ENCODE measurements around the gene ADARB2.

The ADARB2 gene

DNA sequence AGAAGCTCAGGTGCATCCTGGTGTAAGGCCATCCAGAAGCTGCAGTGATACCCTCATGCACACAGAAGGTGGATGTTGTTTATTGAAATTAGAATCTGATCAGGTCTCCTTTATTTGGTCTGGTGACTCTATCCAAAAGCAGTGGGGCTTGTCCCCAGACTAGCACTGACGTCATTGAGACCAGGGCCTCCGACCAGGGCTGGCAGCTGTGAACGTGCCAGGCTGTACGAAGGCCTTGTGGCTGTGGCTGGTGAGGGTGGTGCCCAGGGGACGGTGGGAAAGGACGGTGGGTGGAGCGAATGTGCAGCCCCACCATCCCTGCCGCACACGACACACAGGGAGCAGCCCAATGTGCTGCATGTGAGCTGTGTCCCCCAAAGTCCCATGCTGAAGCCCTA, 160.0 kb downstream of the ADARB2 start:
- TF ChIP-seq, protein P1, sequence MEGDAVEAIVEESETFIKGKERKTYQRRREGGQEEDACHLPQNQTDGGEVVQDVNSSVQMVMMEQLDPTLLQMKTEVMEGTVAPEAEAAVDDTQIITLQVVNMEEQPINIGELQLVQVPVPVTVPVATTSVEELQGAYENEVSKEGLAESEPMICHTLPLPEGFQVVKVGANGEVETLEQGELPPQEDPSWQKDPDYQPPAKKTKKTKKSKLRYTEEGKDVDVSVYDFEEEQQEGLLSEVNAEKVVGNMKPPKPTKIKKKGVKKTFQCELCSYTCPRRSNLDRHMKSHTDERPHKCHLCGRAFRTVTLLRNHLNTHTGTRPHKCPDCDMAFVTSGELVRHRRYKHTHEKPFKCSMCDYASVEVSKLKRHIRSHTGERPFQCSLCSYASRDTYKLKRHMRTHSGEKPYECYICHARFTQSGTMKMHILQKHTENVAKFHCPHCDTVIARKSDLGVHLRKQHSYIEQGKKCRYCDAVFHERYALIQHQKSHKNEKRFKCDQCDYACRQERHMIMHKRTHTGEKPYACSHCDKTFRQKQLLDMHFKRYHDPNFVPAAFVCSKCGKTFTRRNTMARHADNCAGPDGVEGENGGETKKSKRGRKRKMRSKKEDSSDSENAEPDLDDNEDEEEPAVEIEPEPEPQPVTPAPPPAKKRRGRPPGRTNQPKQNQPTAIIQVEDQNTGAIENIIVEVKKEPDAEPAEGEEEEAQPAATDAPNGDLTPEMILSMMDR (conservative IDR thresholded peaks at IDR 0.05; ENCODE audit: low read depth) = no peak
- POLR2A ChIA-PET (ENCODE audit: low non-redundant PET) = no interaction called here
- CTCF ChIA-PET = no interaction called here
- DNase-seq (ENCODE audit: low spot score) = no peak
- H3K27ac ChIP-seq = no peak overlapping the region

DNA sequence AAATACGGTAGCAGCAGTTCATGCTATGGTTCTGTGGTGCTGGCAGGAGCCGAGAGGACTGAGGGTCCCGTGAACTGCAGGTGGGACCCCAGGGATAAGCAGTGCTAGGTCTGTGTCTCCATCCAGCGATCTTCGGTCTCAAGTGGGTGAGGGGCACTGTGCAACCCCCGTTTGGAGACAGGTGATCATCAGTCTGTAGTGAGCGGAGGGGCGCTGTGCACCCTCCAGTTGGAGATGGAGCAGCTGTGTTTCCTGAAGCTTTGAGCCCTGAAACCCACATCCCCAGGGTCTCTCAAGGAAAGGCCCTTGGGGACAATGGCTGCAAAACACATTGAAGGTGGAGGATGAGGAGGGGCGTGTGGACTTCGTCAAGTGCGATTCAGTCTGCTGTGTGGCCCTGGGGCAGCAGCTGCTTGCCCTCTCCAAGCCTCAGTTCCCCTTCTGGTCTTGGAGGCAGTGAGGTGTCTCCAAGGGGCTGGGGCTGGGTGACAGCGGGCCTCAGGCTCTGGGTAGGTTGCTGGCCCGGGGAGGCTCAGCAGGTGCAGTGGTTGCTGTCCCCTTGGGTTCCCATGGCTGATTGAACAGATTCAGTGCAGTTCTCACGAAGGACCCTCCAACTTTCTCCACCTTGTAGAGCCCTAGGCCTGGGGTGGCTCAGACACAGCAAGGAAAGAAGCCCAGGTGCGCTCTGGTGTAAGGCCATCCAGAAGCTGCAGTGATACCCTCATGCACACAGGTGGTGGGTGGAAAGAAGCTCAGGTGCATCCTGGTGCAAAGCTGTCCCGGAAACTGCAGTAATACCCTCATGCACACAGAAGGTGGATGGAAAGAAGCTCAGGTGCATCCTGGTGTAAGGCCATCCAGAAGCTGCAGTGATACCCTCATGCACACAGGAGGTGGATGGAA, 160.6 kb downstream of the ADARB2 start:
- ChIA-PET CTCF (no interaction called here), POLR2A (ENCODE audit: low non-redundant PET) (no interaction called here)
- H3K27ac ChIP-seq = no peak overlapping the region
- no peak for DNase-seq (ENCODE audit: low spot score)
- TF ChIP-seq, protein P1 (conservative IDR thresholded peaks at IDR 0.05; ENCODE audit: low read depth) = no peak

DNA sequence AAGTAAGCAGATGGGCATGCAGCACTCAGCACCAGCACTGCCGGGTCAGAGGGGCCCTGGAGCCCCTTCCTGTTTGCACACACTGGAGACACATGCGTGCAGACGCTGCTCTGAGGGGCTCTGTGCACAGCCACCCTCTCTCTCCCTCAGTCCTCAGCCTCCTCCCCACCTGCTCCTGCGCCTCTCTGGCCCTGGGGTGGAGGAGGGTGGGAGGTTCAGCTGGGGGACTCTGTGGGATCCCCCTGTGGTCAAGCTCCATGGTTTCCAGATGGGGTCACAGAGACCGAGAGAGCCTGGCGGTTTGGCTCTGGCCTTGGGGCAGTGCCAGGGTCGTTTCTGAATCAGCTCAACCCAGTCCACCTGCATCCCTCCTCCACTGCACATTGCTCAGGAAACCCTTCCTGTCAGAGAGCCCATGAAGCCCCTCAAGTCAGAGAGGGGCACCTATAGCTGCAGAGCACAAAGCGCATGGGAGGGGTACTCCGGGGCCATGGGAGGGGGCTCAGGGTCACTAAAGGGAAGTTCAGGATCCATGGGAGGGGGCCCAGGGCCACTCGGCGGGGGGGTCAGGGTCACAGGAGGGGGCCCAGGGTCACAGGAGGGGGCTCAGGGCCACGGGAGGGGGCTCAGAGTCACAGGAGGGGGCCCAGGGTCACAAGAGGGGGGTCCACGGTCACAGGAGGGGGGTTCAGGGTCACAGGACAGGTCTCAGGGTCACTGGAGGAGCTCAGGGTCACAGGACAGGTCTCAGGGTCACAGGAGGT, 161.7 kb downstream of the ADARB2 start:
- CTCF ChIA-PET = interaction anchor here (0.6 kb wide), 1 partner anchor 165 kb away, joined by 3 read pairs; no protein-coding TSS in a partner anchor
- no peak overlapping the region for H3K27ac ChIP-seq
- POLR2A ChIA-PET (ENCODE audit: low non-redundant PET) = no interaction called here
- TF ChIP-seq, protein P1 (conservative IDR thresholded peaks at IDR 0.05; ENCODE audit: low read depth) = no peak
- no peak for DNase-seq (ENCODE audit: low spot score)

DNA sequence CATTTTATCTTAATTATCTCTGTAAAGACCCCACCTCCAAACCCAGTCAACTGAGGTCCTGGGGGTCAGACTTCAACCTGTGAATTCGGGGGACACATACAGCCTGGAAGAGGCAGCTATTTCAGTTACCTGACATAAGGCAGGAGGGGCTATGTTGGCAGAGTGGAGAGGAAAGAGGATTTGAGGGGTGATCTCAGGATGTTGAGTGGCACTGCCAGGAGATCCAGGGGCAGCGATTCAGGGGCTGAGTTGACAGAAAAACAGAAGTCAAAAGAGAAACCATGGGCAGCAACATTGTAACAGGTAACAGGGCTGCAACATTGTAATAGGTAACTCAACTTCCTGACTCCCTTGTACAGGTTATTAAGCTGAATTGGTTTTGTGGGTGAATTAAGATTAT, 162.6 kb downstream of the ADARB2 start:
- CTCF ChIA-PET = no interaction called here
- DNase-seq (ENCODE audit: low spot score) = no peak
- POLR2A ChIA-PET (ENCODE audit: low non-redundant PET) = no interaction called here
- TF ChIP-seq, protein P1 (conservative IDR thresholded peaks at IDR 0.05; ENCODE audit: low read depth) = no peak
- H3K27ac ChIP-seq = no peak overlapping the region

DNA sequence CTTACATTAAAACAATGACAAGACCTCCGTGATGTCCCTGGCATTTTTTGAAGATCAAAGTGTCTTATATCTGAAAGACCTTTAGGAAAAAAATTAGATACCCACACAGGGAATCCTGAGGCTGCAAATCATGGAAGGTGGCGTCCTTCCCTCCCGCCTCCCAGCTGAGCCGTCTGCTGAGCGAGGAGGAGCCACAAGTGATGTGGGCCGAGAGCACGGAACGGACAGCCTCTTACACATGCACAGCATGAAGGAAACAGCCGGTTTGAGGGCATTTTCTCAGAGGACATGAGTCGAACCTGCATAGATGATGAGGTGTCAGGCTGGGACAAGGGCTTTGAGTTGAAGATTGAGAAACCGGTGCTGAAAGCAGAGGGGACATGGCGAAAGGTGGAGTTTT, 163.3 kb downstream of the ADARB2 start:
- no peak for DNase-seq (ENCODE audit: low spot score)
- TF ChIP-seq, protein P1 (conservative IDR thresholded peaks at IDR 0.05; ENCODE audit: low read depth) = no peak
- ChIA-PET POLR2A (ENCODE audit: low non-redundant PET) (no interaction called here), CTCF (no interaction called here)
- H3K27ac ChIP-seq = no peak overlapping the region

DNA sequence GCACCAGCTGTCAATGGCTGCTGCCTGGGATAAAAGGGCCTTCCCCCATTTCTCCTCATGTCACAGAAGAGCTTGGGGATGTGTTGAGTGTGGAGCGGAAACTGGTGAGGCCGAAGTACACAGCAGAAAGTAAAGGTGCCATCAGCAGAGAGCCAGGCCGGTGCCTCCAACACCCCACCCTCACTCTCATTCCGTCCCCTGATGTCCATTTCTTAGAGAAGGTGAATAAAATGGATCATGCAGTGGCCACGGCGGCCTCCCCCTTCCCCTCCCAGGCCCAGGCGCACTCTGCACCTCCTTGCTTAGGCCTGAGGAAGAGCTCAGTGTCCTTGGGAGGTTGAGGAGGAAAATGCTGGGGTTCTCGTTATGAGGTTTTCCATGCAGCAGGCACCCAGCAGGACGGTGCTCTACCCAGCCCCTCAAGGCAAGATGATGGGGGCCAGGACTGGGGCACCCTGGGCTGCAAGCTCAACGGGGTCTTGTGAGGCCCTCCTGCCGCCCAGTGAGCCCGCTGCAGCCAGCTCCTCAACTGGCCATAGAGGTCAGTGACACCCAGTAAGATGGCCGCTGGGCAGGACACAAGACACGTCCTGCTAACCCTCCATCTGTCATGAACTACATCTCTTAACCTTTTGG, 163.9 kb downstream of the ADARB2 start:
- H3K27ac ChIP-seq = no peak overlapping the region
- TF ChIP-seq, protein P1 (conservative IDR thresholded peaks at IDR 0.05; ENCODE audit: low read depth) = no peak
- CTCF ChIA-PET = no interaction called here
- POLR2A ChIA-PET (ENCODE audit: low non-redundant PET) = no interaction called here
- DNase-seq (ENCODE audit: low spot score) = no peak
